Activated CD8-positive, alpha-beta memory T cell treated with anti-CD3 and anti-CD28 coated beads for 24 hours (primary cell): ENCODE measurements around the gene ANKRD6.

Experiments
- DNase-seq: peaks from one replicate; pipeline ENCODE4 v3.0.0-alpha.2; 2020

The ANKRD6 gene

GRCh38 chr6:89566930-89567629 lies 134.1 kb downstream of the ANKRD6 start:
- DNase-seq: no peak

- no peak for DNase-seq
Observed at GRCh38 chr6:89567630-89568390, 134.9 kb downstream of the ANKRD6 start.

GRCh38 chr6:89574910-89575561 lies 142.1 kb downstream of the ANKRD6 start:
- DNase-seq: no peak

- no peak for DNase-seq
Observed at GRCh38 chr6:89575562-89575960, 142.6 kb downstream of the ANKRD6 start.

GRCh38 chr6:89580997-89581666 lies 148.2 kb downstream of the ANKRD6 start:
- DNase-seq: no peak

- no peak for DNase-seq
Observed at GRCh38 chr6:89581689-89582088, 148.7 kb downstream of the ANKRD6 start.

- no peak for DNase-seq
Observed at GRCh38 chr6:89582669-89583325, 149.8 kb downstream of the ANKRD6 start.

GRCh38 chr6:89583559-89583958 lies 150.6 kb downstream of the ANKRD6 start:
- DNase-seq: no peak

- no peak for DNase-seq
Observed at GRCh38 chr6:89584539-89584938, 151.6 kb downstream of the ANKRD6 start.

GRCh38 chr6:89585154-89585553 lies 152.2 kb downstream of the ANKRD6 start:
- DNase-seq: no peak

GRCh38 chr6:89589297-89590025 lies 156.5 kb downstream of the ANKRD6 start:
- DNase-seq: no peak

- no peak for DNase-seq
Observed at GRCh38 chr6:89590133-89590532, 157.2 kb downstream of the ANKRD6 start.

- DNase-seq: no peak
Observed at GRCh38 chr6:89591745-89592144, 158.8 kb downstream of the ANKRD6 start.

- no peak for DNase-seq
Observed at GRCh38 chr6:89596056-89596455, 163.1 kb downstream of the ANKRD6 start.

- no peak for DNase-seq
Observed at GRCh38 chr6:89596484-89596883, 163.5 kb downstream of the ANKRD6 start.

GRCh38 chr6:89597372-89597771 lies 164.4 kb downstream of the ANKRD6 start:
- no peak for DNase-seq

GRCh38 chr6:89597988-89598387 lies 165.0 kb downstream of the ANKRD6 start:
- no peak for DNase-seq

- DNase-seq: no peak
Observed at GRCh38 chr6:89599727-89600126, 166.8 kb downstream of the ANKRD6 start.

GRCh38 chr6:89602166-89602565 lies 169.2 kb downstream of the ANKRD6 start:
- no peak for DNase-seq

- no peak for DNase-seq
Observed at GRCh38 chr6:89604653-89605052, 171.7 kb downstream of the ANKRD6 start.

- DNase-seq: no peak
Observed at GRCh38 chr6:89605861-89606260, 172.9 kb downstream of the ANKRD6 start.

GRCh38 chr6:89610149-89610642 lies 177.2 kb downstream of the ANKRD6 start:
- DNase-seq: peak; percentile 91
